Prostate gland (tissue), 2 donors: ENCODE data around the gene SERPINA4. TPM values are rescaled to one million over a fixed set of nuclear protein-coding genes. Genes with fewer than 3 reads are reported as not detected.

ENCODE experiments used
- DNase-seq: peaks from one replicate; pipeline ENCODE4 v3.0.0-alpha.2; 2019; ENCODE audit warnings: low spot score
- H3K27ac ChIP-seq, 2 donors: fragments of 200-600 bp; sonication (generic); 2 replicates each; pipeline ENCODE4 v1.5.1; 2017 to 2019
- H3K27me3 ChIP-seq: fragments of 200-600 bp; sonication (generic); replicated peaks from 2 replicates; pipeline ENCODE4 v1.5.1; 2019; ENCODE audit not compliant: insufficient read depth
- H3K36me3 ChIP-seq, 2 donors: fragments of 200-600 bp; sonication (generic); 1 replicate in 1 of 2; 2 replicates in 1 of 2; pipeline versions ENCODE4 v1.5.1 to v1.8.1; 2017 to 2019
- H3K4me1 ChIP-seq: fragments of 200-600 bp; sonication (generic); replicated peaks from 2 replicates; pipeline ENCODE4 v1.5.1; 2019
- H3K4me3 ChIP-seq, 2 donors: fragments of 200-600 bp; sonication (generic); 2 replicates each; pipeline ENCODE4 v1.5.1; 2017 to 2019
- H3K9me3 ChIP-seq: fragments of 200-600 bp; sonication (generic); 2 replicates; pipeline ENCODE4 v1.5.1; 2017
- CTCF ChIP-seq, 4 experiments: fragments of 200-600 bp in 2 of 4; fragments of 450-650 bp in 2 of 4; sonication (generic) in 2 of 4; IDR thresholded peaks; 1 replicate in 3 of 4; 2 replicates in 1 of 4; pipeline ENCODE4 v1.5.1; 2016 to 2019; ENCODE audit warnings: antibody characterized with exemption in 4 of 4, mild to moderate bottlenecking in 2 of 4, moderate library complexity in 2 of 4
- POLR2A ChIP-seq: fragments of 450-650 bp; IDR thresholded peaks from one replicate; pipeline ENCODE4 v1.6.1; 2016; ENCODE audit warnings: antibody characterized with exemption, mild to moderate bottlenecking
- POLR2AphosphoS5 ChIP-seq: sonication (generic); formaldehyde crosslinking; IDR thresholded peaks from one replicate; pipeline ENCODE4 v1.6.1; 2017; ENCODE audit warnings: antibody characterized with exemption
- WGBS: methylation state at CpG from one replicate; pipeline ENCODE4 v1.1.5; 2018; 5-methylcytosine and 5-hydroxymethylcytosine counted together
- intact Hi-C: fragments of 100-400 bp; cut with DNase I; formaldehyde crosslinking; loops from one replicate; pipeline ENCODE4 v1.14.2; 2022
- total RNA-seq, 2 donors: library from RNA; depleted of rRNA; stranded (reverse); fragments of >200 nt; gene quantifications; one replicate each; pipeline ENCODE4 v1.1.0, GENCODE V29; 2016

Gene SERPINA4
- total RNA-seq, 2 donors from 2014 or later: 2.2 TPM; not detected in 1

GRCh38 chr14:94614802-94615201 lies 53.6 kb downstream of the SERPINA4 start:
- 96% methylated on average over 7 of the region's 7 CpGs for WGBS
- TF ChIP-seq POLR2AphosphoS5: no peak
- no peak for TF ChIP-seq CTCF (IDR thresholded peaks at IDR 0.05)
- TF ChIP-seq POLR2A: no peak
- no peak for DNase-seq
- Histone ChIP-seq H3K36me3 (no peaks in the 10 kb centered on the region), H3K4me3 (no peak overlapping the region), H3K4me1 (no peaks in the 10 kb centered on the region), H3K27ac (no peak overlapping the region), H3K9me3 (no peaks in the 10 kb centered on the region), H3K27me3 (no peaks in the 10 kb centered on the region)
- intact Hi-C loops: no loop called here

- WGBS: 96% methylated on average over 3 of the region's 3 CpGs
- no peak overlapping the region for H3K4me3 ChIP-seq
Measured at GRCh38 chr14:94615254-94615653, 54.0 kb downstream of the SERPINA4 start.

DNA sequence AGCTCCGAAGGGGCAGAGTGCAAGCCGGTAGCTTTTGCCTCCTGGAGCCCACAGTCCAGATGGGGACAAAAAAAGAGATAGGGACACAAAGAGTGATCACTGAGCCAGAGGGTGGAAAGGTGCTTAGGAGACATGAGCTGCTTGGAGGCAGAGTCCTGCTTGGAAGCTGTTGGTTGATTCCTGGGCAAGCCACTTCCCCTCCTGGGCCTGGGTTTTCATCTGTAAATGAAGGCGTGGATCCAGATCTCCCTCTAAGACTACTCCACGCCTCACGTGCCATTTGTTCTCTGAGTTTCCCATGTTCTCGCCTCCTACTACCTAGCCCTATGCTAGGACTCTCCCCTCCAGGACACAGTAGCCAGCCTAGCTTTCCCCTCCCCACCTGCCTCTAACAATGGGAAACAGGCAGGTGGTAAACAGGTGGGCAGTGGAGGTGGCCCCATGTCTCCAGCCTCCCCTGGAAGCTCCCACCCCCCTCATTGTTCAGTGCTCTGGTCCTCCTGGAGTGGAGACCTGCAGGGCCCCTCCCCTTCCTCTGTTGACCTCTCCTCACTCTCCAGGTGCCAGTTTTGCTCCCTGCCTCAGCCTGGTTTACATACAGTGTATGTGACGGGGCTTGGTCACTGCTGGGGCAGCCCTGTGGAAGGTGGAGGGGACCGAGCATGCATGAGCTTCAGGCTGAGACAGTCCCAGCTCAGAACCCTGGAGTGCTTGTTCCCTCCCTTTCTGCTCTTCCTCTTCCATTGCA lies 54.8 kb downstream of the SERPINA4 start:
- no peaks in the 10 kb centered on the region for H3K4me1 ChIP-seq
- no peak overlapping the region for H3K27ac ChIP-seq
- TF ChIP-seq CTCF (IDR thresholded peaks at IDR 0.05): no peak
- TF ChIP-seq POLR2A: no peak
- no peak for TF ChIP-seq POLR2AphosphoS5
- no peaks in the 10 kb centered on the region for H3K27me3 ChIP-seq
- no peak for DNase-seq
- 91% methylated on average over 8 of the region's 8 CpGs for WGBS
- no peak overlapping the region for H3K4me3 ChIP-seq
- H3K36me3 ChIP-seq: no peaks in the 10 kb centered on the region
- H3K9me3 ChIP-seq: no peaks in the 10 kb centered on the region
- intact Hi-C loops: no loop called here

More at GRCh38 chr14:94615254-94615653, 54.0 kb downstream of the SERPINA4 start:
- Histone ChIP-seq H3K4me1 (no peaks in the 10 kb centered on the region), H3K36me3 (no peaks in the 10 kb centered on the region), H3K27ac (no peak overlapping the region), H3K27me3 (no peaks in the 10 kb centered on the region), H3K9me3 (no peaks in the 10 kb centered on the region)
- intact Hi-C loops: no loop called here
- TF ChIP-seq CTCF (IDR thresholded peaks at IDR 0.05) (no peak), POLR2AphosphoS5 (no peak), POLR2A (no peak)
- DNase-seq: no peak

GRCh38 chr14:94617366-94617941 lies 56.2 kb downstream of the SERPINA4 start:
- DNase-seq: no peak
- H3K9me3 ChIP-seq: no peaks in the 10 kb centered on the region
- intact Hi-C loops: no loop called here
- TF ChIP-seq CTCF (IDR thresholded peaks at IDR 0.05): no peak
- no peak for TF ChIP-seq POLR2A
- no peak for TF ChIP-seq POLR2AphosphoS5
- no peaks in the 10 kb centered on the region for H3K27me3 ChIP-seq
- no peaks in the 10 kb centered on the region for H3K36me3 ChIP-seq
- no peak overlapping the region for H3K4me3 ChIP-seq
- H3K27ac ChIP-seq: no peak overlapping the region
- WGBS: 82% methylated on average over 5 of the region's 5 CpGs
- H3K4me1 ChIP-seq: no peaks in the 10 kb centered on the region
